ENCODE measurements around the gene TMEM94. TPM values are rescaled to one million over a fixed set of nuclear protein-coding genes. Genes with fewer than 3 reads are reported as not detected.

The TMEM94 gene
- total and polyA plus RNA-seq, 2 of the 13 experiments (the other 11 are each of a cell fraction or from before 2014, with no cell fraction given): 32.6 to 134 TPM

DNA sequence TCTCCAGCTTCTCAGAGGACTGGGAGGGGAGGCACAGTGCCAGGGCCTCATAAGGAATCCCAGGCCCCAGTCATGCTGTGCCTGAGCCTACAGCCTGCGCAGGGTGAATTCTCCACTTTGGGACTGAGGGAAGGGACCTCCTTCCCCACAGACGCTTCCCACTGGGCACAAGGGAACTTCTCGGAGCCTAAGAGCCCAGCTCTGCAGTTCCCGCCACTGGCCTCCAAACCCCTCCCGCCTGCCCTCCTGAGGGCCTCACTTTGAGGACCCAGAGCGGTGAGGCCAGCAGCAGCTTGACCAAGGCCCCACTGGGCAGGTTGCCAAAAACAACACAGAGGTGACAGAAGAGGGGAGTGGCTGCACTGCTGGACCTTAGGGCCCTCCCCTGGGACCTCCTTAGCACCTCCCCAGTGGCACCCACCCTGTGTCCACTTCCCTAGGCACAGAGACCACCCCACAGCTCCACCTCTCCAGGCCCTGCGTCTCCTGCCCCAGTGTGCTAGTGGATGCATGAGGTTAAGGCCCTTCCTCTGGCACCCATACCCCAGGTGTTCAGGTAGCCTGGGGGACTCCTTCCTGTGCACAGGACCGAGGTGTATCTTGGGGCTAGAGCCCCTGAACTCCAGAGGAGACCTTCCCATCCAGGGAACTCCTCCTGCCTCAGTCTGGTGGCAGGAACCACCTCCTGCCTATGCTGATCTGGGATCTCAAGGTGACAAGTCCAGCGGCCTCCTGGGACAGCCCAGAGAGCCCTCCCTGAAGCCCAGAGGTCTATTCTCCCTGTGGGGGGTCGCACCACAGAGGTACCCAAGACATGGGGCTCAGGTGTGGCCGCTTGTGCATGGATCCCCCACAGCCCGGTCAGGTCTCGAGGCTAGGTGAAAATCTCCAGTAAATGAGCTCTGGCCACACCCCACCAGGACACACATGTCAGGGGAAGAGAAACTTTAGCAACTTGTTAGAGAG, 55.5 kb downstream of the TMEM94 start (continued):
- TF ChIP-seq ZNF770 (CRISPR knock-in tag; IDR thresholded peaks at IDR 0.05) (peak; percentile 99), ZNF563 (CRISPR knock-in tag; IDR thresholded peaks at IDR 0.05) (peak; percentile 71; the same call in 1 of the 2 replicates), FOXO4 (CRISPR knock-in tag; conservative IDR thresholded peaks at IDR 0.05) (peak; percentile 97), ARID4A (CRISPR knock-in tag; IDR thresholded peaks at IDR 0.05; ENCODE audit: borderline replicate concordance) (peak; percentile 96), SP140L (CRISPR knock-in tag; IDR thresholded peaks at IDR 0.05; ENCODE audit: borderline replicate concordance) (no peak), CC2D1A (CRISPR knock-in tag; IDR thresholded peaks at IDR 0.05) (peak; percentile 90; the same call in 1 of the 2 replicates), ZNF232 (CRISPR knock-in tag; IDR thresholded peaks at IDR 0.05; ENCODE audit: borderline replicate concordance) (peak; percentile 87; the same call in 1 of the 2 replicates), HCFC1 (IDR thresholded peaks at IDR 0.05; ENCODE audit: low read depth, low read length) (no peak), SOX6 (IDR thresholded peaks at IDR 0.05) (no peak), SOX6 (CRISPR knock-in tag; IDR thresholded peaks at IDR 0.05) (peak; percentile 89), ZNF281 (CRISPR knock-in tag; IDR thresholded peaks at IDR 0.05; ENCODE audit: borderline replicate concordance) (peak; percentile 67; the same call in 1 of the 2 replicates), REXO4 (CRISPR knock-in tag; IDR thresholded peaks at IDR 0.05; ENCODE audit: borderline replicate concordance) (no peak)
- TF ChIP-seq, protein P1, sequence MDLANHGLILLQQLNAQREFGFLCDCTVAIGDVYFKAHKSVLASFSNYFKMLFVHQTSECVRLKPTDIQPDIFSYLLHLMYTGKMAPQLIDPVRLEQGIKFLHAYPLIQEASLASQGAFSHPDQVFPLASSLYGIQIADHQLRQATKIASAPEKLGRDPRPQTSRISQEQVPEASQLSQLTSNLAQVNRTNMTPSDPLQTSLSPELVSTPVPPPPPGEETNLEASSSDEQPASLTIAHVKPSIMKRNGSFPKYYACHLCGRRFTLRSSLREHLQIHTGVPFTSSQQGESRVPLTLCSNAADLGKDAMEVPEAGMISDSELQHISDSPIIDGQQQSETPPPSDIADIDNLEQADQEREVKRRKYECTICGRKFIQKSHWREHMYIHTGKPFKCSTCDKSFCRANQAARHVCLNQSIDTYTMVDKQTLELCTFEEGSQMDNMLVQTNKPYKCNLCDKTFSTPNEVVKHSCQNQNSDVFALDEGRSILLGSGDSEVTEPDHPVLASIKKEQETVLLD (CRISPR knock-in tag; IDR thresholded peaks at IDR 0.05; ENCODE audit: low read depth): no peak

Measured in HepG2 (cell line).